Tibial artery (tissue), 4 donors: Measurements from ENCODE around the gene NLRP13.

ENCODE experiments used
- DNase-seq, 2 donors: peaks; one replicate each; pipeline ENCODE4 v3.0.0-alpha.2; 2019
- H3K27ac ChIP-seq, 2 donors: fragments of 200-600 bp; sonication (generic) in 1 of 2; 1 replicate in 1 of 2; 2 replicates in 1 of 2; pipeline ENCODE4 v1.5.1; 2018 to 2019; ENCODE audit warnings: mild to moderate bottlenecking in 1 of 2
- H3K27me3 ChIP-seq, 2 donors: fragments of 200-600 bp; sonication (generic) in 1 of 2; one replicate each; pipeline versions ENCODE4 v1.5.1 to v1.6.0; 2016 to 2019
- H3K36me3 ChIP-seq, 3 donors: fragments of 200-600 bp; sonication (generic) in 2 of 3; one replicate each; pipeline ENCODE4 v1.5.1; 2016 to 2019; ENCODE audit warnings: mild to moderate bottlenecking in 2 of 3
- H3K4me1 ChIP-seq, 4 donors: fragments of 200-600 bp; sonication (generic) in 2 of 4; 1 replicate in 3 of 4; 2 replicates in 1 of 4; pipeline ENCODE4 v1.5.1; 2016 to 2019
- H3K4me3 ChIP-seq, 2 donors: fragments of 200-600 bp; sonication (generic) in 1 of 2; 1 replicate in 1 of 2; 2 replicates in 1 of 2; pipeline ENCODE4 v1.5.1; 2018 to 2019; ENCODE audit warnings: mild to moderate bottlenecking in 2 of 2
- H3K9me3 ChIP-seq, 3 donors: fragments of 200-600 bp; sonication (generic) in 1 of 3; one replicate each; pipeline ENCODE4 v1.5.1; 2016 to 2019
- intact Hi-C: fragments of 100-400 bp; cut with DNase I; formaldehyde crosslinking; loops from one replicate; pipeline ENCODE4 v1.15.0; 2023; ENCODE audit warnings: low total_unique reads
- TF ChIP-seq, protein P1 (sequence below), 2 experiments: fragments of 200-600 bp in 1 of 2; fragments of 450-650 bp in 1 of 2; IDR thresholded peaks; one replicate each; pipeline ENCODE4 v1.5.1; 2017 to 2019; ENCODE audit warnings: antibody characterized with exemption in 2 of 2, mild to moderate bottlenecking in 1 of 2, moderate library complexity in 1 of 2

Gene NLRP13

GRCh38 chr19:55901369-55902079 lies 30.6 kb downstream of the NLRP13 start:
- H3K36me3 ChIP-seq: no peaks in the 10 kb centered on the region
- H3K4me1 ChIP-seq: no peaks in the 10 kb centered on the region
- no peak overlapping the region for H3K4me3 ChIP-seq
- no peak for DNase-seq
- intact Hi-C loops: no loop called here
- TF ChIP-seq, protein P1, sequence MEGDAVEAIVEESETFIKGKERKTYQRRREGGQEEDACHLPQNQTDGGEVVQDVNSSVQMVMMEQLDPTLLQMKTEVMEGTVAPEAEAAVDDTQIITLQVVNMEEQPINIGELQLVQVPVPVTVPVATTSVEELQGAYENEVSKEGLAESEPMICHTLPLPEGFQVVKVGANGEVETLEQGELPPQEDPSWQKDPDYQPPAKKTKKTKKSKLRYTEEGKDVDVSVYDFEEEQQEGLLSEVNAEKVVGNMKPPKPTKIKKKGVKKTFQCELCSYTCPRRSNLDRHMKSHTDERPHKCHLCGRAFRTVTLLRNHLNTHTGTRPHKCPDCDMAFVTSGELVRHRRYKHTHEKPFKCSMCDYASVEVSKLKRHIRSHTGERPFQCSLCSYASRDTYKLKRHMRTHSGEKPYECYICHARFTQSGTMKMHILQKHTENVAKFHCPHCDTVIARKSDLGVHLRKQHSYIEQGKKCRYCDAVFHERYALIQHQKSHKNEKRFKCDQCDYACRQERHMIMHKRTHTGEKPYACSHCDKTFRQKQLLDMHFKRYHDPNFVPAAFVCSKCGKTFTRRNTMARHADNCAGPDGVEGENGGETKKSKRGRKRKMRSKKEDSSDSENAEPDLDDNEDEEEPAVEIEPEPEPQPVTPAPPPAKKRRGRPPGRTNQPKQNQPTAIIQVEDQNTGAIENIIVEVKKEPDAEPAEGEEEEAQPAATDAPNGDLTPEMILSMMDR (IDR thresholded peaks at IDR 0.05): no peak
- no peak overlapping the region for H3K27ac ChIP-seq
- no peaks in the 10 kb centered on the region for H3K27me3 ChIP-seq
- H3K9me3 ChIP-seq: no peaks in the 10 kb centered on the region

GRCh38 chr19:55898911-55899310 lies 33.2 kb downstream of the NLRP13 start:
- Histone ChIP-seq H3K27me3 (no peaks in the 10 kb centered on the region), H3K4me3 (no peak overlapping the region), H3K36me3 (no peaks in the 10 kb centered on the region), H3K9me3 (no peaks in the 10 kb centered on the region), H3K27ac (no peak overlapping the region), H3K4me1 (no peaks in the 10 kb centered on the region)
- no peak for DNase-seq
- intact Hi-C loops: no loop called here
- TF ChIP-seq, protein P1 (IDR thresholded peaks at IDR 0.05): no peak

DNA sequence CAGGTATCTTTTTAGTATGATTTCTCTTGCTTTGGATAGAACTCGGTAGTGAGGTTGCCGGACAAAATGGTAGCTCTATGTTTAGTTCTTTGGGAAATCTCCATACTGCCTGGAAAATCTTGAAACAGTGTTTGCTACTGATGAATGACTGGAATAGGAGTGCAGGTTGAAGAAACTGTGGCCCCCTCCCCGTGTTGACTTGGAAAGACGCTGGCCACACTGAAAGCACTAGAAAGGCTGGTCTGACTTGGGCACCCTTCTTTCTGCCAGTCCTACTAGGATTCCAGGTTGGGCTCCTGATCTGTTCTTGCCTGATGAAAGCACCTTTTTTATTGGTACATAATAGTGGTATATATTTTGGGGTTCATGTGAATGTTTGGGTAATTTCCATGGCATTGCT lies 49.5 kb downstream of the NLRP13 start:
- TF ChIP-seq, protein P1 (IDR thresholded peaks at IDR 0.05): no peak
- no peak overlapping the region for H3K27ac ChIP-seq
- H3K27me3 ChIP-seq: no peaks in the 10 kb centered on the region
- H3K36me3 ChIP-seq: no peaks in the 10 kb centered on the region
- H3K9me3 ChIP-seq: peaks cover 0 to 8% (median 3%) of the 10 kb centered on the region in 3 donors
- H3K4me3 ChIP-seq: no peak overlapping the region
- H3K4me1 ChIP-seq: no peaks in the 10 kb centered on the region
- DNase-seq: no peak
- intact Hi-C loops: no loop called here

GRCh38 chr19:55877211-55877610 lies 54.9 kb downstream of the NLRP13 start:
- Histone ChIP-seq H3K4me1 (no peaks in the 10 kb centered on the region), H3K4me3 (no peak overlapping the region), H3K9me3 (peaks cover 0 to 8% (median 3%) of the 10 kb centered on the region in 3 donors), H3K27ac (no peak overlapping the region), H3K27me3 (no peaks in the 10 kb centered on the region), H3K36me3 (no peaks in the 10 kb centered on the region)
- intact Hi-C loops: no loop called here
- DNase-seq: no peak
- TF ChIP-seq, protein P1 (IDR thresholded peaks at IDR 0.05): no peak

DNA sequence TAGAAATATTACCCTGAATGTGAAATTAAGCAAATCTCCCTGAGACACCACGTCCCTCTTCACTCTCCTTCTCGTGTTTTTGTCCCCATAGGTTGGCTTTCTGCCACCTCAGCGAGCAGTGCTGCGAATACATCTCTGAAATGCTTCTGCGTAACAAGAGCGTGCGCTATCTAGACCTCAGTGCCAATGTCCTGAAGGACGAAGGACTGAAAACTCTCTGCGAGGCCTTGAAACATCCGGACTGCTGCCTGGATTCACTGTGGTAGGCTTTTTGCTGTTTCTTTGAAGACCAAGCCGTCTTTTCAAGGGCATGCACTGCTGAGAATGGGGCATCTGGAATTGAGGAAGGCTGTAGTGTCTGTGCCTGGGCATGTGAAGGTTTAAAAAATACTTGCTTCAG lies 61.4 kb downstream of the NLRP13 start:
- intact Hi-C loops: no loop called here
- H3K4me1 ChIP-seq: no peaks in the 10 kb centered on the region
- H3K36me3 ChIP-seq: no peaks in the 10 kb centered on the region
- no peak for DNase-seq
- H3K27ac ChIP-seq: no peak overlapping the region
- H3K9me3 ChIP-seq: no peaks in the 10 kb centered on the region
- no peaks in the 10 kb centered on the region for H3K27me3 ChIP-seq
- H3K4me3 ChIP-seq: no peak overlapping the region
- TF ChIP-seq, protein P1 (IDR thresholded peaks at IDR 0.05): no peak
